Caco-2 (cell line): ENCODE data around the gene SSTR5. TPM values are rescaled to one million over a fixed set of nuclear protein-coding genes. Genes with fewer than 3 reads are reported as not detected.

Source experiments
- BruUV-seq: library from RNA; stranded (reverse); fragments of 400-500 nt; replicated peaks from 2 replicates; lab custom pipeline; 2021; lab: Mats Ljungman, UMichigan
- CTCF ChIA-PET: fragments of 300-600 bp; sonication (Branson Sonifier 250); formaldehyde crosslinking; loops from one replicate; lab custom pipeline; 2022; ENCODE audit warnings: antibody characterized with exemption; lab: Charles Lee
- POLR2A ChIA-PET: fragments of 300-600 bp; sonication (Branson Sonifier 250); formaldehyde crosslinking; loops from one replicate; lab custom pipeline; 2022; ENCODE audit warnings: antibody characterized with exemption; lab: Charles Lee
- DNase-seq, 2 experiments: peaks; one replicate each; pipeline versions ENCODE4 v3.0.0 to v3.0.0-alpha.2; 2020 to 2022
- H3K27me3 ChIP-seq: replicated peaks from 2 replicates; pipeline ENCODE4 v1.6.0; 2011; ENCODE audit warnings: low read length; ENCODE audit not compliant: control insufficient read depth, insufficient read depth
- H3K36me3 ChIP-seq: 2 replicates; pipeline ENCODE4 v1.5.1; 2011; ENCODE audit warnings: low read length; ENCODE audit not compliant: control insufficient read depth, insufficient read depth
- H3K4me1 ChIP-seq: fragments of 250-450 bp; sonication (Bioruptor Pico); 2 replicates; pipeline ENCODE4 v1.5.1; 2020; ENCODE audit warnings: mild to moderate bottlenecking
- H3K4me3 ChIP-seq: 2 replicates; pipeline ENCODE4 v1.5.1; 2011; ENCODE audit warnings: low read depth, mild to moderate bottlenecking, control low read depth, low read length
- H3K9me3 ChIP-seq: fragments of 250-450 bp; sonication (Bioruptor Pico); 2 replicates; pipeline ENCODE4 v1.5.1; 2020; ENCODE audit warnings: mild to moderate bottlenecking, moderate library complexity
- H3K27ac Mint-ChIP-seq: one replicate; pipeline ENCODE4 v1.8.0; 2022; ENCODE audit warnings: mixed read lengths; ENCODE audit not compliant: unreplicated experiment
- H3K27me3 Mint-ChIP-seq: one replicate; pipeline ENCODE4 v1.8.0; 2022; ENCODE audit warnings: mixed read lengths; ENCODE audit not compliant: insufficient read depth, unreplicated experiment
- H3K36me3 Mint-ChIP-seq: one replicate; pipeline ENCODE4 v1.8.0; 2022; ENCODE audit warnings: mild to moderate bottlenecking, mixed read lengths; ENCODE audit not compliant: insufficient read depth, unreplicated experiment
- H3K4me1 Mint-ChIP-seq: one replicate; pipeline ENCODE4 v1.8.0; 2022; ENCODE audit warnings: low read depth, mixed read lengths; ENCODE audit not compliant: unreplicated experiment
- H3K4me3 Mint-ChIP-seq: one replicate; pipeline ENCODE4 v1.8.0; 2022; ENCODE audit warnings: mild to moderate bottlenecking, moderate library complexity, mixed read lengths; ENCODE audit not compliant: unreplicated experiment
- H3K9me3 Mint-ChIP-seq: one replicate; pipeline ENCODE4 v1.8.0; 2022; ENCODE audit warnings: mixed read lengths; ENCODE audit not compliant: unreplicated experiment
- CTCF ChIP-seq, 2 experiments: fragments of 200-600 bp in 1 of 2; IDR thresholded peaks; 1 replicate in 1 of 2; 2 replicates in 1 of 2; pipeline versions ENCODE4 v1.5.1 to v1.8.0; 2011 to 2022; ENCODE audit warnings: antibody characterized with exemption in 1 of 2, control low read depth in 1 of 2, inconsistent platforms in 1 of 2, low read depth in 1 of 2, low read length in 1 of 2, mild to moderate bottlenecking in 1 of 2, moderate library complexity in 1 of 2; ENCODE audit not compliant: insufficient read depth in 1 of 2, severe bottlenecking in 1 of 2, unreplicated experiment in 1 of 2
- intact Hi-C: fragments of 100-400 bp; cut with micrococcal nuclease; formaldehyde crosslinking; loops from one replicate; pipeline ENCODE4 v1.10.0; 2022; ENCODE audit not compliant: unreplicated experiment
- total RNA-seq: library from RNA; stranded (reverse); gene quantifications from 2 replicates; pipeline ENCODE4 v1.2.3, GENCODE V29; 2022

The SSTR5 gene
- total RNA-seq, 1 experiment from 2014 or later = 0.23 TPM

- Mint-ChIP-seq H3K36me3 (no peaks in the 10 kb centered on the region), H3K4me1 (no peaks in the 10 kb centered on the region), H3K9me3 (no peaks in the 10 kb centered on the region), H3K27me3 (no peaks in the 10 kb centered on the region), H3K27ac (no peak overlapping the region), H3K4me3 (no peak overlapping the region)
- intact Hi-C loops = loop anchor here (1.0 kb wide), 1 partner anchor 242 kb away; no protein-coding TSS in a partner anchor
- Histone ChIP-seq H3K9me3 (no peaks in the 10 kb centered on the region), H3K27me3 (no peaks in the 10 kb centered on the region), H3K4me3 (no peak overlapping the region), H3K4me1 (no peaks in the 10 kb centered on the region), H3K36me3 (no peaks in the 10 kb centered on the region)
- POLR2A ChIA-PET = interaction anchor here (0.7 kb wide), 1 partner anchor 343 kb away, joined by 3 read pairs; no protein-coding TSS in a partner anchor
- CTCF ChIA-PET = interaction anchor here (0.6 to 0.7 kb wide), 3 partner anchors 58 to 191 kb away, joined by 3 to 6 read pairs (median 3); no protein-coding TSS in a partner anchor
- DNase-seq = no peak
- TF ChIP-seq CTCF (IDR thresholded peaks at IDR 0.05; ENCODE audit: insufficient read depth in 1 of 2, low read depth in 1 of 2, low read length in 1 of 2, severe bottlenecking in 1 of 2, unreplicated experiment in 1 of 2) = no peak
- no TSS peak for BruUV-seq
Measured at GRCh38 chr16:1055557-1055924, 17.0 kb upstream of the SSTR5 start.

- Mint-ChIP-seq H3K4me1 (no peaks in the 10 kb centered on the region), H3K36me3 (no peaks in the 10 kb centered on the region), H3K9me3 (no peaks in the 10 kb centered on the region), H3K27ac (no peak overlapping the region), H3K4me3 (no peak overlapping the region), H3K27me3 (no peaks in the 10 kb centered on the region)
- H3K36me3 ChIP-seq = no peaks in the 10 kb centered on the region
- ChIA-PET POLR2A (no interaction called here), CTCF (interaction anchor here (0.6 to 1.4 kb wide), 4 partner anchors 15 to 191 kb away, joined by 3 to 6 read pairs (median 3); no protein-coding TSS in a partner anchor)
- no peak overlapping the region for H3K4me3 ChIP-seq
- no peak for DNase-seq
- BruUV-seq = no TSS peak
- intact Hi-C loops = no loop called here
- no peaks in the 10 kb centered on the region for H3K4me1 ChIP-seq
- TF ChIP-seq CTCF (IDR thresholded peaks at IDR 0.05; ENCODE audit: insufficient read depth in 1 of 2, low read depth in 1 of 2, low read length in 1 of 2, severe bottlenecking in 1 of 2, unreplicated experiment in 1 of 2) = no peak
- no peaks in the 10 kb centered on the region for H3K27me3 ChIP-seq
- no peaks in the 10 kb centered on the region for H3K9me3 ChIP-seq
Measured at GRCh38 chr16:1056196-1056595, 16.4 kb upstream of the SSTR5 start.

- Mint-ChIP-seq H3K27ac (no peak overlapping the region), H3K36me3 (no peaks in the 10 kb centered on the region), H3K9me3 (no peaks in the 10 kb centered on the region), H3K27me3 (no peaks in the 10 kb centered on the region), H3K4me1 (no peaks in the 10 kb centered on the region), H3K4me3 (no peak overlapping the region)
- no peak overlapping the region for H3K4me3 ChIP-seq
- DNase-seq = peak in 1 of 2 experiments; percentile 79
- CTCF ChIA-PET = interaction anchor here (0.6 to 1.5 kb wide), 11 partner anchors 9 to 216 kb away, joined by 3 to 6 read pairs (median 3); partner anchors contain the start of gene C1QTNF8
- POLR2A ChIA-PET = interaction anchor here (0.6 kb wide), 1 partner anchor 46 kb away, joined by 3 read pairs; no protein-coding TSS in a partner anchor
- H3K27me3 ChIP-seq = no peaks in the 10 kb centered on the region
- no TSS peak for BruUV-seq
- intact Hi-C loops = loop anchor here (1.0 kb wide), 1 partner anchor 46 kb away; no protein-coding TSS in a partner anchor
- H3K36me3 ChIP-seq = no peaks in the 10 kb centered on the region
- no peaks in the 10 kb centered on the region for H3K9me3 ChIP-seq
- H3K4me1 ChIP-seq = no peaks in the 10 kb centered on the region
- TF ChIP-seq CTCF (IDR thresholded peaks at IDR 0.05; ENCODE audit: insufficient read depth in 1 of 2, low read depth in 1 of 2, low read length in 1 of 2, severe bottlenecking in 1 of 2, unreplicated experiment in 1 of 2) = peak; percentile 74 to 87
Measured at GRCh38 chr16:1057252-1057932, 15.2 kb upstream of the SSTR5 start.
